Measurements from ENCODE around the gene SH3GL3.
A peak's percentile ranks its signal among the peaks of the same experiment; 100 is the strongest.

Gene SH3GL3

GRCh38 chr15:83654379-83655236 is 207.5 kb downstream of the SH3GL3 start:
- Histone ChIP-seq H3K9ac (ENCODE audit: low read length in 5 of 5) (peak overlapping the region in 3 of 5 donors; percentile 7 to 71 (median 54)), H3K36me3 (ENCODE audit: control insufficient read depth in 5 of 5, insufficient read depth in 5 of 5, low read length in 5 of 5) (no peaks in the 10 kb centered on the region), H3K4me1 (ENCODE audit: control insufficient read depth in 5 of 5, insufficient read depth in 5 of 5, low read length in 5 of 5) (peaks cover 2 to 48% (median 28%) of the 10 kb centered on the region in 5 donors), H3K27ac (ENCODE audit: low read depth, low read length) (no peak overlapping the region), H3K4me3 (ENCODE audit: low read depth in 1 of 5, low read length in 5 of 5) (peak overlapping the region; percentile 49 to 68 (median 59)), H3K9me3 (ENCODE audit: control insufficient read depth in 5 of 5, low read length in 5 of 5) (no peaks in the 10 kb centered on the region), H3K27me3 (ENCODE audit: control insufficient read depth in 5 of 5, insufficient read depth in 4 of 5, low read length in 5 of 5) (peaks cover 0 to 13% (median 4%) of the 10 kb centered on the region in 5 donors)

- Histone ChIP-seq H3K36me3 (ENCODE audit: control insufficient read depth in 5 of 5, insufficient read depth in 5 of 5, low read length in 5 of 5) (peaks cover 0 to 2% (median 0%) of the 10 kb centered on the region in 5 donors), H3K9me3 (ENCODE audit: control insufficient read depth in 5 of 5, low read length in 5 of 5) (no peaks in the 10 kb centered on the region), H3K4me3 (ENCODE audit: low read depth in 1 of 5, low read length in 5 of 5) (peak overlapping the region in 4 of 5 donors; percentile 49 to 68 (median 60)), H3K27ac (ENCODE audit: low read depth, low read length) (no peak overlapping the region), H3K4me1 (ENCODE audit: control insufficient read depth in 5 of 5, insufficient read depth in 5 of 5, low read length in 5 of 5) (peaks cover 2 to 47% (median 30%) of the 10 kb centered on the region in 5 donors), H3K27me3 (ENCODE audit: control insufficient read depth in 5 of 5, insufficient read depth in 4 of 5, low read length in 5 of 5) (peaks cover 0 to 13% (median 4%) of the 10 kb centered on the region in 5 donors), H3K9ac (ENCODE audit: low read length in 5 of 5) (peak overlapping the region in 2 of 5 donors; percentile 16 to 54)
Observed at GRCh38 chr15:83655237-83655616, 208.1 kb downstream of the SH3GL3 start.

- peaks cover 0 to 12% (median 4%) of the 10 kb centered on the region in 5 donors for H3K27me3 ChIP-seq (ENCODE audit: control insufficient read depth in 5 of 5, insufficient read depth in 4 of 5, low read length in 5 of 5)
- no peak overlapping the region for H3K27ac ChIP-seq (ENCODE audit: low read depth, low read length)
- peaks cover 0 to 2% (median 0%) of the 10 kb centered on the region in 5 donors for H3K36me3 ChIP-seq (ENCODE audit: control insufficient read depth in 5 of 5, insufficient read depth in 5 of 5, low read length in 5 of 5)
- no peak overlapping the region for H3K4me3 ChIP-seq (ENCODE audit: low read depth in 1 of 5, low read length in 5 of 5)
- H3K9ac ChIP-seq (ENCODE audit: low read length in 5 of 5): no peak overlapping the region
- H3K9me3 ChIP-seq (ENCODE audit: control insufficient read depth in 5 of 5, low read length in 5 of 5): no peaks in the 10 kb centered on the region
- H3K4me1 ChIP-seq (ENCODE audit: control insufficient read depth in 5 of 5, insufficient read depth in 5 of 5, low read length in 5 of 5): peaks cover 2 to 44% (median 30%) of the 10 kb centered on the region in 5 donors
Observed at GRCh38 chr15:83656192-83656591, 209.1 kb downstream of the SH3GL3 start.

- Histone ChIP-seq H3K9me3 (ENCODE audit: control insufficient read depth in 5 of 5, low read length in 5 of 5) (no peaks in the 10 kb centered on the region), H3K9ac (ENCODE audit: low read length in 5 of 5) (no peak overlapping the region), H3K27me3 (ENCODE audit: control insufficient read depth in 5 of 5, insufficient read depth in 4 of 5, low read length in 5 of 5) (peaks cover 0 to 12% (median 4%) of the 10 kb centered on the region in 5 donors), H3K4me3 (ENCODE audit: low read depth in 1 of 5, low read length in 5 of 5) (no peak overlapping the region), H3K36me3 (ENCODE audit: control insufficient read depth in 5 of 5, insufficient read depth in 5 of 5, low read length in 5 of 5) (peaks cover 0 to 2% (median 0%) of the 10 kb centered on the region in 5 donors), H3K4me1 (ENCODE audit: control insufficient read depth in 5 of 5, insufficient read depth in 5 of 5, low read length in 5 of 5) (peaks cover 2 to 44% (median 30%) of the 10 kb centered on the region in 5 donors), H3K27ac (ENCODE audit: low read depth, low read length) (no peak overlapping the region)
Observed at GRCh38 chr15:83656943-83657528, 209.9 kb downstream of the SH3GL3 start.

- no peaks in the 10 kb centered on the region for H3K9me3 ChIP-seq (ENCODE audit: control insufficient read depth in 5 of 5, low read length in 5 of 5)
- H3K4me3 ChIP-seq (ENCODE audit: low read depth in 1 of 5, low read length in 5 of 5): no peak overlapping the region
- H3K9ac ChIP-seq (ENCODE audit: low read length in 5 of 5): no peak overlapping the region
- H3K36me3 ChIP-seq (ENCODE audit: control insufficient read depth in 5 of 5, insufficient read depth in 5 of 5, low read length in 5 of 5): peaks cover 0 to 2% (median 0%) of the 10 kb centered on the region in 5 donors
- H3K4me1 ChIP-seq (ENCODE audit: control insufficient read depth in 5 of 5, insufficient read depth in 5 of 5, low read length in 5 of 5): peaks cover 2 to 44% (median 30%) of the 10 kb centered on the region in 5 donors
- H3K27ac ChIP-seq (ENCODE audit: low read depth, low read length): no peak overlapping the region
- H3K27me3 ChIP-seq (ENCODE audit: control insufficient read depth in 5 of 5, insufficient read depth in 4 of 5, low read length in 5 of 5): peaks cover 0 to 12% (median 3%) of the 10 kb centered on the region in 5 donors
Observed at GRCh38 chr15:83657549-83657948, 210.4 kb downstream of the SH3GL3 start.

GRCh38 chr15:83658430-83659416 is 211.6 kb downstream of the SH3GL3 start:
- H3K4me1 ChIP-seq (ENCODE audit: control insufficient read depth in 5 of 5, insufficient read depth in 5 of 5, low read length in 5 of 5): peaks cover 2 to 40% (median 30%) of the 10 kb centered on the region in 5 donors
- H3K27me3 ChIP-seq (ENCODE audit: control insufficient read depth in 5 of 5, insufficient read depth in 4 of 5, low read length in 5 of 5): peaks cover 0 to 16% (median 0%) of the 10 kb centered on the region in 5 donors
- no peak overlapping the region for H3K4me3 ChIP-seq (ENCODE audit: low read depth in 1 of 5, low read length in 5 of 5)
- no peaks in the 10 kb centered on the region for H3K9me3 ChIP-seq (ENCODE audit: control insufficient read depth in 5 of 5, low read length in 5 of 5)
- peak overlapping the region; percentile 24 for H3K27ac ChIP-seq (ENCODE audit: low read depth, low read length)
- no peak overlapping the region for H3K9ac ChIP-seq (ENCODE audit: low read length in 5 of 5)
- H3K36me3 ChIP-seq (ENCODE audit: control insufficient read depth in 5 of 5, insufficient read depth in 5 of 5, low read length in 5 of 5): peaks cover 0 to 2% (median 0%) of the 10 kb centered on the region in 5 donors

- H3K4me1 ChIP-seq (ENCODE audit: control insufficient read depth in 5 of 5, insufficient read depth in 5 of 5, low read length in 5 of 5): peaks cover 2 to 36% (median 25%) of the 10 kb centered on the region in 5 donors
- H3K4me3 ChIP-seq (ENCODE audit: low read depth in 1 of 5, low read length in 5 of 5): no peak overlapping the region
- H3K27ac ChIP-seq (ENCODE audit: low read depth, low read length): peak overlapping the region; percentile 24
- H3K36me3 ChIP-seq (ENCODE audit: control insufficient read depth in 5 of 5, insufficient read depth in 5 of 5, low read length in 5 of 5): peaks cover 0 to 2% (median 0%) of the 10 kb centered on the region in 5 donors
- H3K27me3 ChIP-seq (ENCODE audit: control insufficient read depth in 5 of 5, insufficient read depth in 4 of 5, low read length in 5 of 5): peaks cover 0 to 12% (median 0%) of the 10 kb centered on the region in 5 donors
- no peak overlapping the region for H3K9ac ChIP-seq (ENCODE audit: low read length in 5 of 5)
- no peaks in the 10 kb centered on the region for H3K9me3 ChIP-seq (ENCODE audit: control insufficient read depth in 5 of 5, low read length in 5 of 5)
Observed at GRCh38 chr15:83659417-83659812, 212.3 kb downstream of the SH3GL3 start.

GRCh38 chr15:83665480-83665879 is 218.3 kb downstream of the SH3GL3 start:
- no peak overlapping the region for H3K4me3 ChIP-seq (ENCODE audit: low read depth in 1 of 5, low read length in 5 of 5)
- peaks cover 0 to under 1% (median 0%) of the 10 kb centered on the region in 5 donors for H3K4me1 ChIP-seq (ENCODE audit: control insufficient read depth in 5 of 5, insufficient read depth in 5 of 5, low read length in 5 of 5)
- peaks cover 0 to 4% (median 0%) of the 10 kb centered on the region in 5 donors for H3K9me3 ChIP-seq (ENCODE audit: control insufficient read depth in 5 of 5, low read length in 5 of 5)
- peaks cover 0 to 4% (median 0%) of the 10 kb centered on the region in 5 donors for H3K27me3 ChIP-seq (ENCODE audit: control insufficient read depth in 5 of 5, insufficient read depth in 4 of 5, low read length in 5 of 5)
- H3K27ac ChIP-seq (ENCODE audit: low read depth, low read length): no peak overlapping the region
- H3K9ac ChIP-seq (ENCODE audit: low read length in 5 of 5): no peak overlapping the region
- H3K36me3 ChIP-seq (ENCODE audit: control insufficient read depth in 5 of 5, insufficient read depth in 5 of 5, low read length in 5 of 5): no peaks in the 10 kb centered on the region
